ENCODE measurements around the gene MEIOSIN. TPM values are rescaled to one million over a fixed set of nuclear protein-coding genes. Genes with fewer than 3 reads are reported as not detected.
A peak's percentile ranks its signal among the peaks of the same experiment; 100 is the strongest.

MEIOSIN gene
- total and polyA plus RNA-seq, 2 of the 13 experiments (the other 11 are each of a cell fraction or from before 2014, with no cell fraction given) = not detected

- ATAC-seq = no peak
- Histone ChIP-seq H3K4me3 (replicated peaks in 1 of 3; ENCODE audit: insufficient read depth in 1 of 3, low read depth in 2 of 3, low read length in 3 of 3) (no peak overlapping the region), H3K9me3 (ENCODE audit: low read length) (no peaks in the 10 kb centered on the region), H3K27me3 (ENCODE audit: control insufficient read depth in 1 of 2, insufficient read depth in 2 of 2, low read length in 2 of 2) (peaks cover 8 to 19% of the 10 kb centered on the region in 2 experiments; a peak in 3 of 5 replicates), H3K4me1 (ENCODE audit: insufficient read depth, low read length) (0 out of 2 replicates have a peak, but pooled peaks cover 10% of the 10 kb centered on the region), H3K36me3 (replicated peaks in 1 of 2; ENCODE audit: control insufficient read depth in 1 of 2, insufficient read depth in 2 of 2, low read length in 2 of 2) (no peaks in the 10 kb centered on the region), H2AFZ (ENCODE audit: low read length) (no peak overlapping the region), H4K20me1 (ENCODE audit: insufficient read depth, low read length) (no peaks in the 10 kb centered on the region), H3K79me2 (ENCODE audit: insufficient read depth, low read length) (peaks cover 3% of the 10 kb centered on the region), H3K4me2 (ENCODE audit: low read depth, low read length) (no peak overlapping the region), H3K27ac (ENCODE audit: extremely low read length, insufficient read depth, low read length) (no peak overlapping the region), H3K9ac (ENCODE audit: insufficient read depth, low read depth, low read length) (no peak overlapping the region)
- WGBS (ENCODE audit: low lambda C conversion rate) = 84% methylated on average over 6 of the region's 6 CpGs
- intact Hi-C loops (cut with micrococcal nuclease; ENCODE audit: unreplicated experiment) (no loop called here), in situ Hi-C loops (cut with HindIII; ENCODE audit: extremely low pct_ligation_motif_present, low pct_unique_long_range_greater_than_20kb) (no loop called here)
- ChIA-PET CTCF (ENCODE audit: low intra/inter-chr PET ratio, low total read pairs) (no interaction called here), POLR2A (no interaction called here)
- no peak for FAIRE-seq
- TF ChIP-seq, protein P1, sequence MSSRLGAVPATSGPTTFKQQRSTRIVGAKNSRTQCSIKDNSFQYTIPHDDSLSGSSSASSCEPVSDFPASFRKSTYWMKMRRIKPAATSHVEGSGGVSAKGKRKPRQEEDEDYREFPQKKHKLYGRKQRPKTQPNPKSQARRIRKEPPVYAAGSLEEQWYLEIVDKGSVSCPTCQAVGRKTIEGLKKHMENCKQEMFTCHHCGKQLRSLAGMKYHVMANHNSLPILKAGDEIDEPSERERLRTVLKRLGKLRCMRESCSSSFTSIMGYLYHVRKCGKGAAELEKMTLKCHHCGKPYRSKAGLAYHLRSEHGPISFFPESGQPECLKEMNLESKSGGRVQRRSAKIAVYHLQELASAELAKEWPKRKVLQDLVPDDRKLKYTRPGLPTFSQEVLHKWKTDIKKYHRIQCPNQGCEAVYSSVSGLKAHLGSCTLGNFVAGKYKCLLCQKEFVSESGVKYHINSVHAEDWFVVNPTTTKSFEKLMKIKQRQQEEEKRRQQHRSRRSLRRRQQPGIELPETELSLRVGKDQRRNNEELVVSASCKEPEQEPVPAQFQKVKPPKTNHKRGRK (CRISPR knock-in tag; IDR thresholded peaks at IDR 0.05) = no peak
- TF ChIP-seq AGO2 (optimal IDR thresholded peaks at IDR 0.05; ENCODE audit: low read depth, low read length) = peak; percentile 62
- 0 out of 2 replicates have a peak, but pooled peaks have one; percentile 29 for TF ChIP-seq POLR2G (IDR thresholded peaks at IDR 0.05; ENCODE audit: low read depth, low read length)
- BruUV-seq (replicated peaks) = no TSS peak
- no peak for DNase-seq (ENCODE audit: low spot score)
These were observed 31.2 kb downstream of the MEIOSIN start for GRCh38 chr19:45764475-45764874.

- POLR2A ChIA-PET = interaction anchor here (0.5 kb wide), 1 partner anchor 11 kb away, joined by 3 read pairs; no protein-coding TSS in a partner anchor
- TF ChIP-seq ZNF225 (CRISPR knock-in tag; IDR thresholded peaks at IDR 0.05) (peak; percentile 22; the same call in 1 of the 2 replicates), RBFOX2 (IDR thresholded peaks at IDR 0.05; ENCODE audit: low read depth, low read length) (peak; percentile 47), ONECUT2 (CRISPR knock-in tag; IDR thresholded peaks at IDR 0.05) (no peak), DNMT1 (CRISPR knock-in tag; IDR thresholded peaks at IDR 0.05) (no peak), RBM22 (optimal IDR thresholded peaks at IDR 0.05; ENCODE audit: low read length) (peak; percentile 19), SUZ12 (IDR thresholded peaks at IDR 0.05; ENCODE audit: low read depth, low read length) (no peak), ZSCAN25 (CRISPR knock-in tag; IDR thresholded peaks at IDR 0.05) (no peak), POLR2A (IDR thresholded peaks at IDR 0.05; ENCODE audit: insufficient read depth in 1 of 2, low read depth in 2 of 2, low read length in 2 of 2) (peak in 1 of 2 experiments; percentile 27; a peak in 2 of 4 replicates)
- H3K27me3 ChIP-seq (ENCODE audit: control insufficient read depth in 1 of 2, insufficient read depth in 2 of 2, low read length in 2 of 2) = peaks cover 8 to 19% of the 10 kb centered on the region in 2 experiments; a peak in 3 of 5 replicates
- peaks cover 3% of the 10 kb centered on the region for H3K79me2 ChIP-seq (ENCODE audit: insufficient read depth, low read length)
- DNase-seq (ENCODE audit: low spot score) = no peak
- no peaks in the 10 kb centered on the region for H4K20me1 ChIP-seq (ENCODE audit: insufficient read depth, low read length)
- 74% methylated on average over 9 of the region's 21 CpGs for WGBS (ENCODE audit: low lambda C conversion rate)
- in situ Hi-C loops (cut with HindIII; ENCODE audit: extremely low pct_ligation_motif_present, low pct_unique_long_range_greater_than_20kb) (no loop called here), intact Hi-C loops (cut with micrococcal nuclease; ENCODE audit: unreplicated experiment) (loop anchor here (5.0 kb wide), 1 partner anchor 33 kb away; the partner anchor contains the start of genes FBXO46 and MEIOSIN)
- no peak for ATAC-seq
- no peak overlapping the region for H3K9ac ChIP-seq (ENCODE audit: insufficient read depth, low read depth, low read length)
- H3K36me3 ChIP-seq (replicated peaks in 1 of 2; ENCODE audit: control insufficient read depth in 1 of 2, insufficient read depth in 2 of 2, low read length in 2 of 2) = no peaks in the 10 kb centered on the region
- CTCF ChIA-PET (ENCODE audit: low intra/inter-chr PET ratio, low total read pairs) = no interaction called here
- H3K9me3 ChIP-seq (ENCODE audit: low read length) = no peaks in the 10 kb centered on the region
- no peak overlapping the region for H3K27ac ChIP-seq (ENCODE audit: extremely low read length, insufficient read depth, low read length)
- H3K4me3 ChIP-seq (replicated peaks in 1 of 3; ENCODE audit: insufficient read depth in 1 of 3, low read depth in 2 of 3, low read length in 3 of 3) = no peak overlapping the region
- no peak overlapping the region for H3K4me2 ChIP-seq (ENCODE audit: low read depth, low read length)
- no TSS peak for BruUV-seq (replicated peaks)
- FAIRE-seq = no peak
- H3K4me1 ChIP-seq (ENCODE audit: insufficient read depth, low read length) = 0 out of 2 replicates have a peak, but pooled peaks cover 10% of the 10 kb centered on the region
- no peak overlapping the region for H2AFZ ChIP-seq (ENCODE audit: low read length)
These were observed 31.9 kb downstream of the MEIOSIN start for GRCh38 chr19:45764945-45765701.

All from HepG2 (cell line).